Activated CD8-positive, alpha-beta memory T cell treated with anti-CD3 and anti-CD28 coated beads, Interleukin-2, amount 50 U/mL, for 24 hours (primary cell): Measurements from ENCODE around the gene ABCC8.
"Not testable (repeated sequence)": the region's sequence is repeated elsewhere in the genome, so short reads cannot be mapped to it uniquely, and the experiment has no call there.

Experiments used
- DNase-seq: peaks from one replicate; pipeline ENCODE4 v3.0.0-alpha.2; 2020; ENCODE audit errors: extremely low read depth

Gene ABCC8

GRCh38 chr11:17428925-17429324 is 47.7 kb downstream of the ABCC8 start:
- no peak for DNase-seq

GRCh38 chr11:17428261-17428660 is 48.4 kb downstream of the ABCC8 start:
- no peak for DNase-seq

GRCh38 chr11:17426233-17426632 is 50.4 kb downstream of the ABCC8 start:
- DNase-seq = not testable (repeated sequence)

- no peak for DNase-seq
Observed at GRCh38 chr11:17423533-17424310, 52.9 kb downstream of the ABCC8 start.

GRCh38 chr11:17421781-17422180 is 54.9 kb downstream of the ABCC8 start:
- DNase-seq = no peak

GRCh38 chr11:17418444-17419081 is 58.1 kb downstream of the ABCC8 start:
- no peak for DNase-seq

- no peak for DNase-seq
Observed at GRCh38 chr11:17416492-17416891, 60.2 kb downstream of the ABCC8 start.

- no peak for DNase-seq
Observed at GRCh38 chr11:17415523-17416104, 61.0 kb downstream of the ABCC8 start.

- DNase-seq = no peak
Observed at GRCh38 chr11:17414992-17415391, 61.7 kb downstream of the ABCC8 start.

- no peak for DNase-seq
Observed at GRCh38 chr11:17414317-17414737, 62.3 kb downstream of the ABCC8 start.

GRCh38 chr11:17413414-17414316 is 63.0 kb downstream of the ABCC8 start:
- DNase-seq = no peak

- no peak for DNase-seq
Observed at GRCh38 chr11:17412488-17413180, 64.0 kb downstream of the ABCC8 start.

- DNase-seq = no peak
Observed at GRCh38 chr11:17411418-17411817, 65.2 kb downstream of the ABCC8 start.

GRCh38 chr11:17410606-17411379 is 65.9 kb downstream of the ABCC8 start:
- DNase-seq = no peak

GRCh38 chr11:17408641-17409040 is 68.0 kb downstream of the ABCC8 start:
- no peak for DNase-seq

- DNase-seq = no peak
Observed at GRCh38 chr11:17408026-17408425, 68.6 kb downstream of the ABCC8 start.

- DNase-seq = no peak
Observed at GRCh38 chr11:17407575-17407974, 69.1 kb downstream of the ABCC8 start.

GRCh38 chr11:17406818-17407149 is 69.9 kb downstream of the ABCC8 start:
- no peak for DNase-seq

GRCh38 chr11:17406082-17406817 is 70.4 kb downstream of the ABCC8 start:
- DNase-seq = no peak
